Loucy (cell line): ENCODE data around the gene PAN3.

Source experiments
- H2AFZ ChIP-seq: fragments of 200-600 bp; sonication (generic); 2 replicates; pipeline ENCODE4 v1.6.0; 2016; ENCODE audit warnings: antibody characterized with exemption, mild to moderate bottlenecking, low read length, moderate library complexity
- H3F3A ChIP-seq: fragments of 200-600 bp; 2 replicates; pipeline ENCODE4 v1.6.0; 2016; ENCODE audit warnings: antibody characterized with exemption, low read depth, mild to moderate bottlenecking
- H3K27me3 ChIP-seq: fragments of 200-600 bp; sonication (generic); 2 replicates; pipeline ENCODE4 v1.6.1; 2014; ENCODE audit warnings: low read length, mild to moderate bottlenecking; ENCODE audit not compliant: insufficient read depth, poor library complexity, severe bottlenecking
- H3K36me3 ChIP-seq: fragments of 200-600 bp; sonication (generic); 2 replicates; pipeline ENCODE4 v1.6.1; 2016; ENCODE audit warnings: low read length; ENCODE audit not compliant: insufficient read depth
- H3K4me1 ChIP-seq: fragments of 200-600 bp; sonication (generic); 2 replicates; pipeline ENCODE4 v1.5.1; 2014; ENCODE audit warnings: low read length, mild to moderate bottlenecking; ENCODE audit not compliant: insufficient read depth, poor library complexity, severe bottlenecking
- H3K4me2 ChIP-seq: fragments of 200-600 bp; sonication (generic); 2 replicates; pipeline ENCODE4 v1.6.0; 2014; ENCODE audit warnings: antibody characterized with exemption, low read length, low read depth, mild to moderate bottlenecking; ENCODE audit not compliant: poor library complexity, severe bottlenecking
- H3K4me3 ChIP-seq: fragments of 200-600 bp; sonication (generic); 2 replicates; pipeline ENCODE4 v1.5.1; 2014; ENCODE audit warnings: low read length, mild to moderate bottlenecking, mixed read lengths; ENCODE audit not compliant: poor library complexity, severe bottlenecking
- H3K79me2 ChIP-seq: fragments of 200-600 bp; sonication (generic); 2 replicates; pipeline ENCODE4 v1.6.1; 2014; ENCODE audit warnings: low read length; ENCODE audit not compliant: insufficient read depth
- H3K9ac ChIP-seq: fragments of 200-600 bp; sonication (generic); 2 replicates; pipeline ENCODE4 v1.6.0; 2014; ENCODE audit warnings: mild to moderate bottlenecking, low read depth, low read length, moderate library complexity; ENCODE audit not compliant: poor library complexity, severe bottlenecking
- H3K9me2 ChIP-seq: fragments of 200-600 bp; sonication (generic); replicated peaks from 2 replicates; pipeline ENCODE4 v1.6.1; 2016; ENCODE audit warnings: low read depth, low read length, mixed read lengths
- H3K9me3 ChIP-seq: fragments of 200-600 bp; sonication (generic); 2 replicates; pipeline ENCODE4 v1.6.1; 2014; ENCODE audit warnings: mild to moderate bottlenecking, antibody characterized with exemption, low read length, low read depth; ENCODE audit not compliant: insufficient read depth
- H4K20me1 ChIP-seq: fragments of 200-600 bp; sonication (generic); 2 replicates; pipeline ENCODE4 v1.6.0; 2014; ENCODE audit warnings: antibody characterized with exemption, low read length, mild to moderate bottlenecking; ENCODE audit not compliant: insufficient read depth, poor library complexity, severe bottlenecking
- EZH2phosphoT487 ChIP-seq: fragments of 200-600 bp; IDR thresholded peaks from 2 replicates; pipeline ENCODE4 v1.6.1; 2018; ENCODE audit warnings: antibody characterized with exemption, mild to moderate bottlenecking, moderate library complexity, borderline replicate concordance
- TF ChIP-seq, protein P1 (sequence below): fragments of 200-600 bp; sonication (generic); conservative IDR thresholded peaks from 2 replicates; pipeline ENCODE4 v1.5.1; 2014; ENCODE audit warnings: mild to moderate bottlenecking, antibody characterized with exemption, low read length

PAN3 gene

DNA sequence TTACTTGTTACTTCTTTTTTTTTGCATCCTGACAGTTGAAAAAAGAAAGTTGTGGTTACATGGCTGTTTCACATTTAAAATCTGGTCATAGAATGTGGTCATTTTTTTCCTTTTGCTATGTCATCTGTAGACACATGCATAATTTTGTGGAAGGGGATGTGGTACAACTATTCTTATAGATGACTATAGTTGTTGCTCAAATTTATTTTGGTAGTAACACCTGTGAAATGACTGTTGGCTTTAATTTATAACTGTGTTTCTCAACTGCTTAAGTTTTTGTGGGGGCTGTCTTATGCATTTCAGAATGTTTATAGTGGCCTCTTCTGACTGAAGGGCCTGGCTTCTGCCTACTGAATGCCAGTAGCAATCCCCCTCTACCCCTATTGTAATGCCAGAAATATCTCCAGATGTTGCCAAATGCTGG, 130.5 kb downstream of the PAN3 start:
- H3K4me3 ChIP-seq: peak overlapping the region; percentile 41
- peaks cover 6% of the 10 kb centered on the region; the same call in 1 of the 2 replicates for H3K9me3 ChIP-seq
- H2AFZ ChIP-seq: no peak overlapping the region
- H3K9me2 ChIP-seq: no peaks in the 10 kb centered on the region
- H3K4me2 ChIP-seq: peak overlapping the region; percentile 66
- TF ChIP-seq, protein P1, sequence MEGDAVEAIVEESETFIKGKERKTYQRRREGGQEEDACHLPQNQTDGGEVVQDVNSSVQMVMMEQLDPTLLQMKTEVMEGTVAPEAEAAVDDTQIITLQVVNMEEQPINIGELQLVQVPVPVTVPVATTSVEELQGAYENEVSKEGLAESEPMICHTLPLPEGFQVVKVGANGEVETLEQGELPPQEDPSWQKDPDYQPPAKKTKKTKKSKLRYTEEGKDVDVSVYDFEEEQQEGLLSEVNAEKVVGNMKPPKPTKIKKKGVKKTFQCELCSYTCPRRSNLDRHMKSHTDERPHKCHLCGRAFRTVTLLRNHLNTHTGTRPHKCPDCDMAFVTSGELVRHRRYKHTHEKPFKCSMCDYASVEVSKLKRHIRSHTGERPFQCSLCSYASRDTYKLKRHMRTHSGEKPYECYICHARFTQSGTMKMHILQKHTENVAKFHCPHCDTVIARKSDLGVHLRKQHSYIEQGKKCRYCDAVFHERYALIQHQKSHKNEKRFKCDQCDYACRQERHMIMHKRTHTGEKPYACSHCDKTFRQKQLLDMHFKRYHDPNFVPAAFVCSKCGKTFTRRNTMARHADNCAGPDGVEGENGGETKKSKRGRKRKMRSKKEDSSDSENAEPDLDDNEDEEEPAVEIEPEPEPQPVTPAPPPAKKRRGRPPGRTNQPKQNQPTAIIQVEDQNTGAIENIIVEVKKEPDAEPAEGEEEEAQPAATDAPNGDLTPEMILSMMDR: 0 out of 2 replicates have a peak, but pooled peaks have one; percentile 19
- TF ChIP-seq EZH2phosphoT487: no peak
- H3K4me1 ChIP-seq: peaks cover 37% of the 10 kb centered on the region
- peak overlapping the region; percentile 64 for H3K9ac ChIP-seq
- 0 out of 2 replicates have a peak, but pooled peaks cover 4% of the 10 kb centered on the region for H3K79me2 ChIP-seq
- H3F3A ChIP-seq: peaks cover 15% of the 10 kb centered on the region; the same call in 1 of the 2 replicates
- no peaks in the 10 kb centered on the region for H3K27me3 ChIP-seq
- no peaks in the 10 kb centered on the region for H4K20me1 ChIP-seq
- H3K36me3 ChIP-seq: peaks cover 45% of the 10 kb centered on the region

DNA sequence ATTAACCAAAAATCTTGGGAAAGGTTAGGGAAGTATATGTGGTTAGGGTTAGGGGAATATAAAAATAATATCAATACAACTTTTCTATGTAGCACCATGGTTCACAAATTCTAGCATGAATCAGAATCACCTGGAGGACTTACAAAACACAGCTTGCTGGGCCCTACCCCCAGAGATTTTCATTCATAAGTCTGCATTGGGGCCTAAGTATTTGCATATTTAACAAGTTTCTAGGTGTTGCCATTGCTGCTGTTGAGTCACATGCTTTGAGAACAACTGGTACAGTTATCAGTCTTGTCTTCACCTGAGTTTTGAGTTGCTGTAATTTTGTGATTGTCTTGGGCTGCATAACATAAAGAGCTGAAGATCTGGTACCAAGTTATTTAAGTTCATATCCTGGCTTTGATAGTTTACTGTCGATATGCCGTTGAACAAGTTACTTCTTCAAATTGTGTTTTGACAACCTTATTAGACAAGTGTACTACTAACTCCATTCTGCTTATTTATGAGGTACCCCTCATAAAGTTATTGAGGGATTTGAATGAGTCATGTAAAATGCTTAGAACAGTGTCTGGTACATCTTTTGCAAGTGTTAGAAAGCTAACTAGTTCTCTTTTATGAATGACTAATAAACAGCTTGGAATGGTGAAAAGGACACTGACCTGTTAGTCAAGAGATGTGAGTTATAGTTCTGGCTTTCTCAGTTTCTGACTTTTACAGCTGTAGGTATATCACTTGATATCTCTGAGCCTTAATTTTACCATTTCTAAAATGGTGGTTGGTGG, 132.9 kb downstream of the PAN3 start:
- Histone ChIP-seq H3K4me2 (no peak overlapping the region), H3K4me1 (peaks cover 37% of the 10 kb centered on the region), H3K36me3 (peaks cover 43% of the 10 kb centered on the region), H3K9me3 (peaks cover 6% of the 10 kb centered on the region; the same call in 1 of the 2 replicates), H3K27me3 (no peaks in the 10 kb centered on the region), H3K9me2 (no peaks in the 10 kb centered on the region), H4K20me1 (no peaks in the 10 kb centered on the region), H3K79me2 (0 out of 2 replicates have a peak, but pooled peaks cover 4% of the 10 kb centered on the region), H3F3A (peaks cover 15% of the 10 kb centered on the region; the same call in 1 of the 2 replicates), H3K9ac (peak overlapping the region; percentile 32), H3K4me3 (no peak overlapping the region), H2AFZ (no peak overlapping the region)
- TF ChIP-seq, protein P1: no peak
- no peak for TF ChIP-seq EZH2phosphoT487

DNA sequence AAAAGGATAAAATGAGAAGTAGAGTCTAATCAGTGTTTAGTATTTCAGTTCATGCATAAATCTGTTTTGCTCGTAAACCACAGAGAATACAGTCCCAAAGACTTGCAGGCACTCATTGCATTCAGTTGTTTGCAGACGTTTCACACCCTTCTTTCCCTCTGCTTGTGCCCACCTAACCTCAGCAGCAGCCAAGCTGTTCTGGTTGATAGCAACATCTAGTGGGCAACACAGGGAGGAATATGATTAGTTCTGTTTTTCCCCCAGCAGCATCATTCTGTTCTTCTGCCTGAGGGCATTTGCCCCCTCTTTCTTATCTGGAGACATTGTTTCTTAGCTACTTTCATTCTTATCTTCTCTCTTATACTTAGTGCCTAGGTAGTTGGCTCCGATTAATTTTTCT, 135.6 kb downstream of the PAN3 start:
- Histone ChIP-seq H3K9ac (no peak overlapping the region), H3K9me2 (no peaks in the 10 kb centered on the region), H3K4me3 (no peak overlapping the region), H3K4me1 (peaks cover 27% of the 10 kb centered on the region), H3K36me3 (peaks cover 36% of the 10 kb centered on the region; the same call in 1 of the 2 replicates), H4K20me1 (no peaks in the 10 kb centered on the region), H3K4me2 (no peak overlapping the region), H3K9me3 (no peaks in the 10 kb centered on the region), H3K79me2 (0 out of 2 replicates have a peak, but pooled peaks cover 4% of the 10 kb centered on the region), H2AFZ (no peak overlapping the region), H3F3A (peaks cover 9% of the 10 kb centered on the region; the same call in 1 of the 2 replicates), H3K27me3 (no peaks in the 10 kb centered on the region)
- TF ChIP-seq EZH2phosphoT487: no peak
- TF ChIP-seq, protein P1: peak; percentile 65
